Measurements from ENCODE around the gene WEE2.
"Not testable (repeated sequence)": the region's sequence is repeated elsewhere in the genome, so short reads cannot be mapped to it uniquely, and the experiment has no call there.

The WEE2 gene

GRCh38 chr7:141689072-141689825 is 18.9 kb upstream of the WEE2 start:
- not testable (repeated sequence) for DNase-seq (ENCODE audit: low read depth in 2 of 3, low spot score in 2 of 3)

DNA sequence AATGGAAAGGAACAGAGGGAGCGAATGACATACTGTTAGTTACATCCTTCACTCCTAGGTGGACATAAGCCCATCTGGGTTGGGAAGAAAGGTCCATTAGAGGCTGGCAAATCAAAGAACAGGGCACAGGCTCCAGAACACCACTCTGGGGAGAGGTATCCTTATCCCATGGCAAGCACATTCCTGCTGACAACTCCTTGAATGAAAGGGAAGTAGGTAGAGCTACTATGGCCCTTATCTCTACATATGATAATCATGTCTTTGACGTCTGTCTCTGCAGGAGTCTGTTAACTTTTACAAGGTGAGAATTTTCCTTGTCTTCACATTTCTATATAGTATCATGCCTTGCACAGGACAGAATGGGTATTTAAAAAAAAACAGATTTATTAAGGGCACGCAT is 16.6 kb upstream of the WEE2 start:
- no peak for DNase-seq (ENCODE audit: low read depth in 2 of 3, low spot score in 2 of 3)

DNA sequence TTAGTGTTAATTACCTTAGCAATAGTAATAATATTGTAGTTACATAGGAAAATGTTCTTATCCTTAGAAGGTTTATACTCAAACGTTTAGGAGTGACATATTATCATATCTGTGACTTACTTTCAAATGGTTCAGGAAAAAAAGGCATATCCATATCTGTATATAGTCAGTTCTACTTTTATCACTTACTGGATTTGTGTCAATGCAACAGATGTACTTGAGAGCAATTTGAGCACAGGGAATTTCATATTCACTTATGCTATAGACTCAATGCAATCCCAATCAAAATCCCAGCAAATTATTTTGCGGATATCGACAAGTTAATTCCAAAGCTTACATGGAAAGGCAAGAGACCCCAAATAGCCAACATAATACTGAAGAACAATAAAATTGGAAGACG is 16.2 kb upstream of the WEE2 start:
- DNase-seq (ENCODE audit: low read depth in 2 of 3, low spot score in 2 of 3): no peak

GRCh38 chr7:141693082-141693481 is 15.1 kb upstream of the WEE2 start:
- DNase-seq (ENCODE audit: low read depth in 2 of 3, low spot score in 2 of 3): no peak

- DNase-seq (ENCODE audit: low read depth in 2 of 3, low spot score in 2 of 3): no peak
Measured at GRCh38 chr7:141695803-141696289, 12.3 kb upstream of the WEE2 start.

DNA sequence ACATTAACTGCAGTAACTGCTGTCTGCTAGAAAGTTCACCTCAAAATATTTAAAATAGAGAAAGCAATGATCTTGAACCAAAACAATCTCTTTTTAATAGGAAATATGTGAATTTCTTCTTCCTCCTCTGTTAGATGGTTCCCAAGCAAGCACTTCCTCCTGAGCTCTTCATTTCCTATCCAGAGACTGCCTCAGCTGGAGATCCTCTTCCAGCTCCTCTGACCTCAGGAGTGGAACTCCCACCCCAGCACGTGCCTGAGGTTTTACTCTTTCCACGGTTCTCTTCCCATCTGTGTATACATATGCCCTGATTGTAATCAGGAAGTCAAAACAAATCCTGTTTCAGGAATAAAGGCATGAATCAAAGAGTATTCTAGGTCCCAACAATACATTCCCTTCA is 11.8 kb upstream of the WEE2 start:
- DNase-seq (ENCODE audit: low read depth in 2 of 3, low spot score in 2 of 3): no peak

GRCh38 chr7:141697211-141697871 is 10.8 kb upstream of the WEE2 start:
- DNase-seq (ENCODE audit: low read depth in 2 of 3, low spot score in 2 of 3): no peak

DNA sequence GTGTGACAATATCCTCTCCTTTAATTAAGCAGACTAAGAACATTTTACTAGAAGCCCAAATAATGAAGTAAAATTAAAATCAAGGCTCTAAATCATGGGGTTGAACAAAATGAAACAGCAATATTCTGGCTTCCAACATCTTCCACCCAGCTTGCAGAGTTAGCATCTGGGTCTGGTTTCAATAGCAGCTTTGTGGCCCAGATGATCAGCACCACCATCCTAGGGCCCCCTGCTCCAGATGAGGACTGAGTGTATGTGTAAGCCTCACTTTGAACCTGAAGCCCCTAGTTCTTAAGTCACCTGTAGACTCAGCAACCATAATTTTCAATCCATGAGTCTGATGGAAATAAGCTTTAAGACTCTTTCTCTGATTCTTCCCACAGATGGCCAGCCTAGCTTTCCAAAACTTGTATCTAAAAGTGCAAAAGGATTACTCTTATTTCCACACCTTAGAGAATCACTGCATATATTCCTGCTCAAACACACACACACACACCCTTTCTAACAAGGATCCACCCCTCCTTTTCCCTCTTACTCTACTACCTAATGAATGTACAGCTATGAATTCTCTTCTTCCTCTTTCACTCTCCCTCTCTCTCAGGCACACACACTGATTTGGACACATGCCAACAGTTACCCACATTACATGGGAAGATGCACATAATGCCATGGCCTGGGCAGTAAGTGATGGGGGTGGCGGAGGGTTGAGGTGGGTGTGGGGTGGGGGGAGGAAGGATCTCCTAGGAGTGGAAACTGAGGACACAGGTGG is 9.7 kb upstream of the WEE2 start:
- no peak for DNase-seq (ENCODE audit: low read depth in 2 of 3, low spot score in 2 of 3)

GRCh38 chr7:141699860-141700259 is 8.3 kb upstream of the WEE2 start:
- no peak for DNase-seq (ENCODE audit: low read depth in 2 of 3, low spot score in 2 of 3)

DNA sequence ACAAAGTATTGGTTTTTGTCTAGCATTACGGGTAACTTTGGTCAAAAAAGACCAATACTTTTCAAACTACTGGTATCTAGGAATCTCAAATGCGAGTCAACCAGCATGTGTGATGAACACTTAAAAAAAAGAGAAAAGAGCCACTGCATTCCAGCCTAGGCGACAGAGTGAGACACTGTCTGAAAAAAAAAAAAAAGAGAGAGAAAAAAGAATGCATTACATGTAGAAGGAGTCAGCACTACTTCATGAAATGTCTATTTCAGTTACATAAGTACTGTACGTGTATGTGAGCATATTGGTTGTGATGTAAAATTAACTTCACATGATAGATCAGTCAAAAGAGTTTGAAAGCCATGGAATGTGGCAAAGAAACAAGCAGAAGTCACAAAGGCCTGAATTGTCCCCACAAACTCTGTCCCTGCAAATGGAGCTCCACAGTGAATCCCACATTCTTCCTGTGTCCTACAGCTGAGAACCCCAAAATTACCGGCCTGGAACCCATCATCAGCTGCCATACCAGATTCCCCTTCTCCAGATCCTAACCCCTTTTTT is 7.8 kb upstream of the WEE2 start:
- no peak for DNase-seq (ENCODE audit: low read depth in 2 of 3, low spot score in 2 of 3)

DNA sequence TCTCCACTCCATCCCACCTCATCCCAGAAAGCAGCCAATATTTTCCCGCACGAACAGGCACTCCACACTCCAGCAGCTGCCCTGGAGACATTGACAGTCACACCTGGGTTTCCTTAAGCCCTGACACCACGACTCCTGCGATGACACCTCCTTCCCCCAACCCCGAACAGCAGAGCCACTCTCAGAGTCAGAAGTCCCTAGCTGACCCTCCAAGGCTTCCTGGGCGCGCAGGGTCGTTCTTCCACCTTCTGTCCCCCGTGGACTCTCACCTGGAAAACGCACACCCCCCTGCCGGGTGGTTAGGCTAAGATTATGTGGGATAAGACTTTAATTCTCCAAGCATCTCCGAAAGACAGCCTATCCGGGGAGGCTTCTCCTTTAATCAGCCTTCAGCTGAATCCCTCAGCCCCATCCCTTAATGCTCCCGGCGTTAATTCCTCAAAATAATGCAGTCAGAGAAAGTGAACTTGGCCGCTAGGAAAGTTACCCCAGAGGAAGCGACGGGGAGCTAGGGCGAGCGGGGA is 7.2 kb upstream of the WEE2 start:
- no peak for DNase-seq (ENCODE audit: low read depth in 2 of 3, low spot score in 2 of 3)

GRCh38 chr7:141701489-141702046 is 6.6 kb upstream of the WEE2 start:
- peak; percentile 15 to 45 (median 36) for DNase-seq (ENCODE audit: low read depth in 2 of 3, low spot score in 2 of 3)

GRCh38 chr7:141702047-141702567 is 6.0 kb upstream of the WEE2 start, which contains the start of gene DENND11:
DENND11 (minus strand) TSS chr7:141702166; CDS start chr7:141702153, 13 bp downstream.
- peak in 2 of 3 experiments; percentile 11 to 36 for DNase-seq (ENCODE audit: low read depth in 2 of 3, low spot score in 2 of 3)

DNA sequence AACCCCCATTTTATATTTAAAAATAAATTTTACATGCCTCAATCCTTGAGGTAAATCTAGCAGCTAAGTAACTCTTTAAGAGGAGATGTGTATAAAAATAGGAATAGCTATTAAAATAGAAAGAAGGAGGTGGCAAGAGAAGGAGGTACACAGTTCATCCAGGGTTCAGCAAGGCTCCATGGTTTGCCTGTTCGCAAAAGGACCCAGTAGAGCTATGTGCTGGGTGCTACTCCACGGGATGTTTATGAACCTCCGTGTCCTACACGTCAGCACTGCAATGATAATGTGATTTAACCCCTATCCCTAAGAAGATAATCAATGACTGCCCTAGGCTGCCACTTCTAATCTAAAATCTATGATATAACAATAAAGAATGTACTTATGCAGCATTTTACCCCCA is 5.3 kb upstream of the WEE2 start:
- no peak for DNase-seq (ENCODE audit: low read depth in 2 of 3, low spot score in 2 of 3)

DNA sequence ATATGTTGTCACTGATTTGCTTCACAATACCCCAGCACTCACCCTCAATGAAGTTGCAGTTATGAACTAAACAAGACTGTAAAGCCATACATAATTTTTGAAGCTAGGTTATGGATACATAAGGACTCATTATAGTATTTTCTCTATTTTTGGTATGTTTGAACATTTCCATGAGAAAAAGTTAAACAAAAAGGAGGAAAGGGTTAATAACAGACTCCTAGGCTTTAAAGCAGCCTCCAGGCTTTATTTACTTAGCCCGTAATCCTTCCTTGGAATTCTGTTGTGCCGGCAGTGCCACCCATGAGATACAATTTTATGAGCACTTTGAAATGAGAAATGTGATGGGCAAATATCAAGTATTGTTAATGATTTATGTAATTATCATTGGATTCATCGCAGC is 4.0 kb upstream of the WEE2 start:
- no peak for DNase-seq (ENCODE audit: low read depth in 2 of 3, low spot score in 2 of 3)

DNA sequence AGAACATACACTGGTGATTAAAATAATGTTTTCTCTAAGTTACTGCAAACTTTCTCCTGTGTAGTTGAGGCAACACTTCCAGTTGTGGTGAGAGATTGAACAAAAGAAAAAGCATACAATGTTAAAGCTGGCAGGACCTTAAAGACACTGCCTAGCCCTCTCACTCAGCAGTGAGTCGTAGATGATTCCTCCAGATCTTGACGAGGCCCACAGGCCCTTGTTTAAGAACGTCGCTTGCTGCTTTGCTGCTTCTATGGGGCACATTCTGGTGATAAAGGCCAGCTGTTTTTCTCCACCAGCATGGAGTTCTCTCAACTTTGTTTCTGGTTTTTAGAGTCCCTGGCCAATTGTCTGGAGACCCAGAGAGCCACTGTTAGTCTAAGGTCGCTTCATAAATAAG is 3.4 kb upstream of the WEE2 start:
- no peak for DNase-seq (ENCODE audit: low read depth in 2 of 3, low spot score in 2 of 3)

GRCh38 chr7:141706239-141707064 is 1.7 kb upstream of the WEE2 start:
- DNase-seq (ENCODE audit: low read depth in 2 of 3, low spot score in 2 of 3): no peak

GRCh38 chr7:141709318-141709717 is 1.2 kb downstream of the WEE2 start:
- DNase-seq (ENCODE audit: low read depth in 2 of 3, low spot score in 2 of 3): no peak

DNA sequence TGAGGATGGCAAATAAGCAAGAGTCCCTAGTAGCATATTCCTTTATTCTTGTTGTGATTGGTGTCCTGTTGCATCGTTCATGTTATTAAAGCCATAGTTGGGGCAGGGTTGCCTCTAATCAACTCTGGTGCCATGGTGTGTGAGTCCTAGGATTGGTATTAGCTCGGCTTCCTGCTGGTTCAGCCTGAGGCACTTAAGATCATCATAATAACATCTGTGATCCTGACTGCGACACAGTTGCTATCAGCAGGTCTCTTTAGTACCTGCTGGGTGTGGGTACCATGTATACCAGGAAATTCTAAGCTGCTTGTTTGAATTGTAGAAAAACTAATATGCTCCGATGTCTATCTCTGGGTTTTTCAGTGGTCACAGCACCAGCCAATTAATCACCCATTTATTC is 1.6 kb downstream of the WEE2 start:
- no peak for DNase-seq (ENCODE audit: low read depth in 2 of 3, low spot score in 2 of 3)

DNA sequence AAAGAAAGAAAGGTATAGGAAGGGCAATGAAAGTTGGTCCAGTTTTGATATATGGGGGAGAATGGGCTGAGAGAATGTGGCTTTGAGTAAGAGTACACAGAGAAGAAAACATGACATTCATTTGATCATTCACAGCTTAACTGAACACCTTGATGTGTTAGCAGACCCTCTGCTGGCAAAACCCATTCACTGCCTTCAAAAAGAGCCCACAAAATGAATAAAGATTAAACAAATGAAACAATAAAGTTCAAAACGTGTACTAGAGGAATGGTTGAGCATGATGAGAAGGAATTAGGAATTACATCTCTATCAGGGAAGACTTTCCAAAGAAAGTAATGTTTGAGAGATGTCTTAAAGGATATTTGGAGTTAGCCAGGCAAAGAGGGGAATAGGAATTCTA is 2.1 kb downstream of the WEE2 start:
- DNase-seq (ENCODE audit: low read depth in 2 of 3, low spot score in 2 of 3): no peak
